ENCODE results near the gene LY6G6C.

- TF ChIP-seq RBM22 (optimal IDR thresholded peaks at IDR 0.05; ENCODE audit: low read length) = no peak
- no peak for TF ChIP-seq POLR2A (IDR thresholded peaks at IDR 0.05; ENCODE audit: insufficient read depth in 1 of 2, low read depth in 2 of 2, low read length in 2 of 2)
- TF ChIP-seq SETDB1 (CRISPR knock-in tag; IDR thresholded peaks at IDR 0.05; ENCODE audit: borderline replicate concordance) = no peak
- TF ChIP-seq PRPF4 (IDR thresholded peaks at IDR 0.05; ENCODE audit: low read depth, low read length, poor library complexity, severe bottlenecking) = no peak
- no peak for TF ChIP-seq ELF3 (CRISPR knock-in tag; IDR thresholded peaks at IDR 0.05)
- no peak for TF ChIP-seq POLR2AphosphoS5 (IDR thresholded peaks at IDR 0.05; ENCODE audit: low read depth, low read length)
Measured at GRCh38 chr6:31701666-31702404, 19.7 kb downstream of the LY6G6C start.

All from HepG2 (cell line).